ENCODE data around the gene WDR35. TPM values are rescaled to one million over a fixed set of nuclear protein-coding genes. Genes with fewer than 3 reads are reported as not detected.

The WDR35 gene
- total RNA-seq, 1 experiment from 2014 or later: 7.2 TPM

- no peak overlapping the region for H3K4me3 ChIP-seq (ENCODE audit: low read depth, low read length)
- H3K4me3 Mint-ChIP-seq (ENCODE audit: unreplicated experiment): no peak overlapping the region
- intact Hi-C loops (cut with micrococcal nuclease; ENCODE audit: unreplicated experiment): no loop called here
- H3K27me3 Mint-ChIP-seq (ENCODE audit: insufficient read depth, unreplicated experiment): no peaks in the 10 kb centered on the region
- H3K4me1 ChIP-seq: peaks cover 6% of the 10 kb centered on the region; the same call in 1 of the 2 replicates
- ChIA-PET CTCF (no interaction called here), POLR2A (no interaction called here)
- DNase-seq: no peak
- peaks cover 12% of the 10 kb centered on the region for H3K4me1 Mint-ChIP-seq (ENCODE audit: low read depth, unreplicated experiment)
- BruUV-seq (replicated peaks): no TSS peak
- H3K9me3 ChIP-seq: no peaks in the 10 kb centered on the region
- no peak for TF ChIP-seq CTCF (IDR thresholded peaks at IDR 0.05; ENCODE audit: insufficient read depth in 1 of 2, low read depth in 1 of 2, low read length in 1 of 2, severe bottlenecking in 1 of 2, unreplicated experiment in 1 of 2)
- H3K27me3 ChIP-seq (replicated peaks; ENCODE audit: control insufficient read depth, insufficient read depth, low read length): no peaks in the 10 kb centered on the region
- H3K9me3 Mint-ChIP-seq (ENCODE audit: unreplicated experiment): no peaks in the 10 kb centered on the region
- H3K36me3 ChIP-seq (ENCODE audit: control insufficient read depth, insufficient read depth, low read length): 0 out of 2 replicates have a peak, but pooled peaks cover 2% of the 10 kb centered on the region
- H3K27ac Mint-ChIP-seq (ENCODE audit: unreplicated experiment): no peak overlapping the region
- no peaks in the 10 kb centered on the region for H3K36me3 Mint-ChIP-seq (ENCODE audit: insufficient read depth, unreplicated experiment)
Observed at GRCh38 chr2:19937004-19937403, 52.9 kb downstream of the WDR35 start.

- Histone ChIP-seq H3K4me3 (ENCODE audit: low read depth, low read length) (no peak overlapping the region), H3K4me1 (peaks cover 6% of the 10 kb centered on the region; the same call in 1 of the 2 replicates), H3K27me3 (replicated peaks; ENCODE audit: control insufficient read depth, insufficient read depth, low read length) (no peaks in the 10 kb centered on the region), H3K36me3 (ENCODE audit: control insufficient read depth, insufficient read depth, low read length) (0 out of 2 replicates have a peak, but pooled peaks cover 2% of the 10 kb centered on the region), H3K9me3 (no peaks in the 10 kb centered on the region)
- no TSS peak for BruUV-seq (replicated peaks)
- intact Hi-C loops (cut with micrococcal nuclease; ENCODE audit: unreplicated experiment): no loop called here
- H3K36me3 Mint-ChIP-seq (ENCODE audit: insufficient read depth, unreplicated experiment): no peaks in the 10 kb centered on the region
- ChIA-PET POLR2A (no interaction called here), CTCF (no interaction called here)
- no peak overlapping the region for H3K27ac Mint-ChIP-seq (ENCODE audit: unreplicated experiment)
- no peaks in the 10 kb centered on the region for H3K27me3 Mint-ChIP-seq (ENCODE audit: insufficient read depth, unreplicated experiment)
- DNase-seq: no peak
- H3K4me1 Mint-ChIP-seq (ENCODE audit: low read depth, unreplicated experiment): peaks cover 12% of the 10 kb centered on the region
- H3K4me3 Mint-ChIP-seq (ENCODE audit: unreplicated experiment): no peak overlapping the region
- no peaks in the 10 kb centered on the region for H3K9me3 Mint-ChIP-seq (ENCODE audit: unreplicated experiment)
- TF ChIP-seq CTCF (IDR thresholded peaks at IDR 0.05; ENCODE audit: insufficient read depth in 1 of 2, low read depth in 1 of 2, low read length in 1 of 2, severe bottlenecking in 1 of 2, unreplicated experiment in 1 of 2): no peak
Observed at GRCh38 chr2:19936203-19936602, 53.7 kb downstream of the WDR35 start.

GRCh38 chr2:19933351-19933981 lies 56.4 kb downstream of the WDR35 start:
- H3K9me3 Mint-ChIP-seq (ENCODE audit: unreplicated experiment): no peaks in the 10 kb centered on the region
- no peaks in the 10 kb centered on the region for H3K27me3 Mint-ChIP-seq (ENCODE audit: insufficient read depth, unreplicated experiment)
- peaks cover 5% of the 10 kb centered on the region for H3K36me3 Mint-ChIP-seq (ENCODE audit: insufficient read depth, unreplicated experiment)
- 0 out of 2 replicates have a peak, but pooled peaks cover 2% of the 10 kb centered on the region for H3K36me3 ChIP-seq (ENCODE audit: control insufficient read depth, insufficient read depth, low read length)
- ChIA-PET CTCF (interaction anchor here (0.5 to 1.0 kb wide), 3 partner anchors 22 to 76 kb away, joined by 3 to 4 read pairs (median 4); no protein-coding TSS in a partner anchor), POLR2A (interaction anchor here (1.0 kb wide), 1 partner anchor 32 kb away, joined by 4 read pairs; no protein-coding TSS in a partner anchor)
- H3K27me3 ChIP-seq (replicated peaks; ENCODE audit: control insufficient read depth, insufficient read depth, low read length): no peaks in the 10 kb centered on the region
- H3K4me3 ChIP-seq (ENCODE audit: low read depth, low read length): no peak overlapping the region
- H3K4me1 Mint-ChIP-seq (ENCODE audit: low read depth, unreplicated experiment): peaks cover 12% of the 10 kb centered on the region
- DNase-seq: peak in 1 of 2 experiments; percentile 45
- peak overlapping the region; percentile 48 for H3K27ac Mint-ChIP-seq (ENCODE audit: unreplicated experiment)
- TF ChIP-seq CTCF (IDR thresholded peaks at IDR 0.05; ENCODE audit: insufficient read depth in 1 of 2, low read depth in 1 of 2, low read length in 1 of 2, severe bottlenecking in 1 of 2, unreplicated experiment in 1 of 2): no peak
- BruUV-seq (replicated peaks): no TSS peak
- intact Hi-C loops (cut with micrococcal nuclease; ENCODE audit: unreplicated experiment): loop anchor here (2.0 kb wide), 1 partner anchor 33 kb away; the partner anchor contains the start of gene TTC32
- H3K9me3 ChIP-seq: peaks cover 8% of the 10 kb centered on the region
- peaks cover 6% of the 10 kb centered on the region; the same call in 1 of the 2 replicates for H3K4me1 ChIP-seq
- peak overlapping the region; percentile 43 for H3K4me3 Mint-ChIP-seq (ENCODE audit: unreplicated experiment)
